ENCODE measurements around the gene LPIN1. TPM values are rescaled to one million over a fixed set of nuclear protein-coding genes. Genes with fewer than 3 reads are reported as not detected.
A peak's percentile ranks its signal among the peaks of the same experiment; 100 is the strongest.
"Not testable (repeated sequence)": the region's sequence is repeated elsewhere in the genome, so short reads cannot be mapped to it uniquely, and the experiment has no call there.

The LPIN1 gene
- total RNA-seq, 2 experiments from 2014 or later = 54.0 to 57.8 TPM

GRCh38 chr2:11750422-11750821 lies 4.0 kb downstream of the LPIN1 start:
- no peaks in the 10 kb centered on the region for H3K9me3 Mint-ChIP-seq
- H3K4me1 Mint-ChIP-seq = peaks cover 87% of the 10 kb centered on the region
- ChIA-PET POLR2A (interaction anchor here (1.0 to 1.4 kb wide), 3 partner anchors 14 to 29 kb away, joined by 3 to 5 read pairs (median 4); no protein-coding TSS in a partner anchor), CTCF (interaction anchor here (0.9 to 2.4 kb wide), 4 partner anchors 11 to 57 kb away, joined by 3 to 20 read pairs (median 9); no protein-coding TSS in a partner anchor)
- H3K36me3 Mint-ChIP-seq (ENCODE audit: low read depth) = peaks cover 11% of the 10 kb centered on the region
- no peaks in the 10 kb centered on the region for H3K27me3 Mint-ChIP-seq
- DNase-seq = peak; percentile 63
- peak overlapping the region; percentile 88 for H3K27ac Mint-ChIP-seq
- H3K4me3 Mint-ChIP-seq = peak overlapping the region; percentile 33

GRCh38 chr2:11750917-11751316 lies 4.5 kb downstream of the LPIN1 start:
- no peak for DNase-seq
- ChIA-PET CTCF (interaction anchor here (0.9 to 2.4 kb wide), 5 partner anchors 12 to 58 kb away, joined by 3 to 20 read pairs (median 6); no protein-coding TSS in a partner anchor), POLR2A (interaction anchor here (1.0 to 1.5 kb wide), 6 partner anchors 9 to 58 kb away, joined by 3 to 5 read pairs (median 3); no protein-coding TSS in a partner anchor)
- Mint-ChIP-seq H3K27ac (peak overlapping the region; percentile 88), H3K27me3 (no peaks in the 10 kb centered on the region), H3K9me3 (no peaks in the 10 kb centered on the region), H3K4me1 (peaks cover 86% of the 10 kb centered on the region), H3K36me3 (ENCODE audit: low read depth) (peaks cover 12% of the 10 kb centered on the region), H3K4me3 (peak overlapping the region; percentile 33)

GRCh38 chr2:11752906-11753305 lies 6.5 kb downstream of the LPIN1 start:
- H3K27ac Mint-ChIP-seq = peak overlapping the region; percentile 94
- CTCF ChIA-PET = interaction anchor here (1.0 to 3.7 kb wide), 8 partner anchors 8 to 63 kb away, joined by 3 to 49 read pairs (median 6); no protein-coding TSS in a partner anchor
- H3K27me3 Mint-ChIP-seq = no peaks in the 10 kb centered on the region
- POLR2A ChIA-PET = interaction anchor here (0.6 to 3.0 kb wide), 11 partner anchors 9 to 1201 kb away, joined by 3 to 32 read pairs (median 5); partner anchors contain the start of gene PDIA6
- peaks cover 92% of the 10 kb centered on the region for H3K4me1 Mint-ChIP-seq
- H3K9me3 Mint-ChIP-seq = no peaks in the 10 kb centered on the region
- no peak for DNase-seq
- H3K4me3 Mint-ChIP-seq = peak overlapping the region; percentile 63
- peaks cover 13% of the 10 kb centered on the region for H3K36me3 Mint-ChIP-seq (ENCODE audit: low read depth)

- ChIA-PET POLR2A (interaction anchor here (0.7 to 3.0 kb wide), 11 partner anchors 9 to 1200 kb away, joined by 3 to 32 read pairs (median 5); partner anchors contain the start of genes PDIA6 and ROCK2), CTCF (interaction anchor here (0.9 to 3.7 kb wide), 11 partner anchors 9 to 71 kb away, joined by 3 to 49 read pairs (median 5); no protein-coding TSS in a partner anchor)
- Mint-ChIP-seq H3K4me3 (peak overlapping the region; percentile 63), H3K27me3 (no peaks in the 10 kb centered on the region), H3K9me3 (no peaks in the 10 kb centered on the region), H3K27ac (peak overlapping the region; percentile 94), H3K4me1 (peaks cover 92% of the 10 kb centered on the region), H3K36me3 (ENCODE audit: low read depth) (peaks cover 19% of the 10 kb centered on the region)
- DNase-seq = peak; percentile 46
Measured at GRCh38 chr2:11753452-11753885, 7.0 kb downstream of the LPIN1 start.

GRCh38 chr2:11753886-11754699 lies 7.7 kb downstream of the LPIN1 start:
- Mint-ChIP-seq H3K9me3 (no peaks in the 10 kb centered on the region), H3K36me3 (ENCODE audit: low read depth) (peaks cover 25% of the 10 kb centered on the region), H3K27ac (peak overlapping the region; percentile 94), H3K4me1 (peaks cover 92% of the 10 kb centered on the region), H3K27me3 (no peaks in the 10 kb centered on the region), H3K4me3 (peak overlapping the region; percentile 63)
- POLR2A ChIA-PET = interaction anchor here (0.8 to 3.0 kb wide), 12 partner anchors 8 to 697 kb away, joined by 3 to 32 read pairs (median 5); partner anchors contain the start of genes LPIN1 and ROCK2
- peak; percentile 72 for DNase-seq
- CTCF ChIA-PET = interaction anchor here (0.8 to 3.7 kb wide), 15 partner anchors 9 to 964 kb away, joined by 3 to 49 read pairs (median 5); partner anchors contain the start of gene SLC66A3

- ChIA-PET CTCF (interaction anchor here (0.8 to 3.7 kb wide), 10 partner anchors 10 to 963 kb away, joined by 3 to 49 read pairs (median 5); partner anchors contain the start of gene SLC66A3), POLR2A (interaction anchor here (0.9 to 3.0 kb wide), 9 partner anchors 8 to 697 kb away, joined by 3 to 32 read pairs (median 6); partner anchors contain the start of genes LPIN1 and ROCK2)
- no peak for DNase-seq
- H3K27ac Mint-ChIP-seq = peak overlapping the region; percentile 94
- no peaks in the 10 kb centered on the region for H3K9me3 Mint-ChIP-seq
- H3K27me3 Mint-ChIP-seq = no peaks in the 10 kb centered on the region
- peaks cover 88% of the 10 kb centered on the region for H3K4me1 Mint-ChIP-seq
- peak overlapping the region; percentile 63 for H3K4me3 Mint-ChIP-seq
- H3K36me3 Mint-ChIP-seq (ENCODE audit: low read depth) = peaks cover 28% of the 10 kb centered on the region
Measured at GRCh38 chr2:11754700-11755015, 8.2 kb downstream of the LPIN1 start.

- H3K27me3 Mint-ChIP-seq = no peaks in the 10 kb centered on the region
- DNase-seq = no peak
Measured at GRCh38 chr2:11757101-11757500, 10.7 kb downstream of the LPIN1 start.

GRCh38 chr2:11758187-11758586 lies 11.8 kb downstream of the LPIN1 start:
- H3K36me3 Mint-ChIP-seq (ENCODE audit: low read depth) = peaks cover 42% of the 10 kb centered on the region
- H3K27me3 Mint-ChIP-seq = no peaks in the 10 kb centered on the region
- ChIA-PET CTCF (interaction anchor here (0.9 to 3.8 kb wide), 5 partner anchors 11 to 58 kb away, joined by 3 to 13 read pairs (median 5); no protein-coding TSS in a partner anchor), POLR2A (interaction anchor here (0.6 to 3.8 kb wide), 5 partner anchors 8 to 63 kb away, joined by 3 to 29 read pairs (median 3); partner anchors contain the start of gene LPIN1)
- peaks cover 64% of the 10 kb centered on the region for H3K4me1 Mint-ChIP-seq
- H3K9me3 Mint-ChIP-seq = no peaks in the 10 kb centered on the region
- H3K4me3 Mint-ChIP-seq = no peak overlapping the region
- H3K27ac Mint-ChIP-seq = peak overlapping the region; percentile 16
- DNase-seq = no peak

More at GRCh38 chr2:11757101-11757500, 10.7 kb downstream of the LPIN1 start:
- H3K36me3 Mint-ChIP-seq (ENCODE audit: low read depth) = peaks cover 36% of the 10 kb centered on the region
- ChIA-PET CTCF (interaction anchor here (0.8 to 3.8 kb wide), 6 partner anchors 13 to 64 kb away, joined by 3 to 13 read pairs (median 5); no protein-coding TSS in a partner anchor), POLR2A (interaction anchor here (3.8 kb wide), 1 partner anchor 11 kb away, joined by 29 read pairs; the partner anchor contains the start of gene LPIN1)
- H3K9me3 Mint-ChIP-seq = no peaks in the 10 kb centered on the region
- no peak overlapping the region for H3K4me3 Mint-ChIP-seq
- peaks cover 68% of the 10 kb centered on the region for H3K4me1 Mint-ChIP-seq
- H3K27ac Mint-ChIP-seq = peak overlapping the region; percentile 27

- ChIA-PET POLR2A (interaction anchor here (1.0 to 3.8 kb wide), 4 partner anchors 8 to 64 kb away, joined by 3 to 29 read pairs (median 4); partner anchors contain the start of gene LPIN1), CTCF (interaction anchor here (0.9 to 3.8 kb wide), 4 partner anchors 11 to 59 kb away, joined by 3 to 13 read pairs (median 4); no protein-coding TSS in a partner anchor)
- H3K4me3 Mint-ChIP-seq = no peak overlapping the region
- H3K9me3 Mint-ChIP-seq = no peaks in the 10 kb centered on the region
- peaks cover 45% of the 10 kb centered on the region for H3K36me3 Mint-ChIP-seq (ENCODE audit: low read depth)
- H3K4me1 Mint-ChIP-seq = peaks cover 59% of the 10 kb centered on the region
- no peak for DNase-seq
- no peaks in the 10 kb centered on the region for H3K27me3 Mint-ChIP-seq
- H3K27ac Mint-ChIP-seq = peak overlapping the region; percentile 25
Measured at GRCh38 chr2:11758647-11759046, 12.2 kb downstream of the LPIN1 start.

- H3K36me3 Mint-ChIP-seq (ENCODE audit: low read depth) = peaks cover 50% of the 10 kb centered on the region
- ChIA-PET CTCF (interaction anchor here (1.1 to 3.8 kb wide), 3 partner anchors 12 to 20 kb away, joined by 3 to 13 read pairs (median 4); no protein-coding TSS in a partner anchor), POLR2A (interaction anchor here (1.0 to 3.8 kb wide), 4 partner anchors 7 to 65 kb away, joined by 3 to 29 read pairs (median 4); partner anchors contain the start of gene LPIN1)
- H3K9me3 Mint-ChIP-seq, H3K27me3 Mint-ChIP-seq, DNase-seq, H3K4me3 Mint-ChIP-seq: not testable (repeated sequence)
- peak overlapping the region; percentile 26 for H3K27ac Mint-ChIP-seq
- H3K4me1 Mint-ChIP-seq = peaks cover 52% of the 10 kb centered on the region
Measured at GRCh38 chr2:11759182-11759975, 12.9 kb downstream of the LPIN1 start.

- H3K36me3 Mint-ChIP-seq (ENCODE audit: low read depth) = peaks cover 66% of the 10 kb centered on the region
- H3K27me3 Mint-ChIP-seq = no peaks in the 10 kb centered on the region
- H3K9me3 Mint-ChIP-seq = no peaks in the 10 kb centered on the region
- H3K27ac Mint-ChIP-seq = no peak overlapping the region
- ChIA-PET CTCF (no interaction called here), POLR2A (interaction anchor here (0.9 kb wide), 1 partner anchor 14 kb away, joined by 3 read pairs; no protein-coding TSS in a partner anchor)
- DNase-seq = no peak
- peaks cover 41% of the 10 kb centered on the region for H3K4me1 Mint-ChIP-seq
- H3K4me3 Mint-ChIP-seq = no peak overlapping the region
Measured at GRCh38 chr2:11761259-11761658, 14.8 kb downstream of the LPIN1 start.

Data from activated CD4-positive, alpha-beta memory T cell treated with anti-CD3 and anti-CD28 coated beads, Interleukin-2, amount 10 ng/mL, durations not matched to agents 7 days and 5 days (primary cell).